Measurements from ENCODE around the gene NFATC3. TPM values are rescaled to one million over a fixed set of nuclear protein-coding genes. Genes with fewer than 3 reads are reported as not detected.
A peak's percentile ranks its signal among the peaks of the same experiment; 100 is the strongest.

Gene NFATC3
- total RNA-seq, 3 donors from 2014 or later, result 64.8 to 72.3 (median 65.3) TPM

DNA sequence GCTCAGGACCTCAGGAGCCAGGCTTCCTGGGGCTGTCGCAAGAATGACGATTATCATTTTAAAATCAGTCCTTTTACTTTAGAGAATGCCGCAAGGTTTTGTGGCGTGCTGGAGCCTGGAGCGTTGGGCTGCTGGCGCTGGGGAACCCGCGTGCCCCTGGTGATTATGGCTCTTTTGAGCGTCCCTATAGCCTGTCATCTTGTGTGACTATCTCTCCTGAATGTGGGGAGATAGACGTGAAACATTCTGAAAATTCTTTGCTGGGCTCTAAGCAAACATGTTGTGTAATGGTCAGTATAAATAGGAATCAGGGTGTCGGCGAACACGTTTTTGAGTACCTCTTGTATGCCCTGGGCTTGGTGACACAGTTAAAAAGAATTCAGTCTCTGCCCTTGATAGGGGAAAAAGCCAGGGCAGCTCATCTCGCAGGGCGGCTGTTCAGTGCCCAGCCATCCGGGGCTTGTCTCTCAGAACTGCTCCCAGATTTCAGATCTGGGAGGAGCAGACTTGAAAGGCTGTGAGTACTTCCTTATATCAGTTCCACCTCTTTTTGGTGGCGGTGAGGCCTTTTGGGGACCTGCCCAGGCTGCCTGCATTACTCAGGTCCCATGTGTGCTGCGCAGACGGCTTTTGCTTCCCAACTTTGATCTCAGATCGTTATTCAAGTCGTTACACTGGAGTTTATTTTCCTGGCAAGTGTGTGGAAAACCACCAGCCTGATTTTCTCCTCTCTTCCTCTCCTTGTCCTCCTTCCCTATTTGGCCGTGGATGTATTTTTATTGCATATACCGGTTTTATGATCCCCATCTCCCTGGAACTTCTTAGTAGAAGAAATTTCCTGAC is 180.1 kb downstream of the NFATC3 start:
- H3K4me3 Mint-ChIP-seq, result peak overlapping the region; percentile 94
- H3K27me3 Mint-ChIP-seq (ENCODE audit: low read depth), result no peaks in the 10 kb centered on the region
- H3K9me3 Mint-ChIP-seq, result no peaks in the 10 kb centered on the region
- peak; percentile 19 to 24 for ATAC-seq
- DNase-seq, result peak; percentile 49
- H3K4me1 Mint-ChIP-seq (ENCODE audit: low read depth), result peaks cover 51% of the 10 kb centered on the region
- H3K36me3 Mint-ChIP-seq (ENCODE audit: insufficient read depth), result peaks cover 13% of the 10 kb centered on the region

DNA sequence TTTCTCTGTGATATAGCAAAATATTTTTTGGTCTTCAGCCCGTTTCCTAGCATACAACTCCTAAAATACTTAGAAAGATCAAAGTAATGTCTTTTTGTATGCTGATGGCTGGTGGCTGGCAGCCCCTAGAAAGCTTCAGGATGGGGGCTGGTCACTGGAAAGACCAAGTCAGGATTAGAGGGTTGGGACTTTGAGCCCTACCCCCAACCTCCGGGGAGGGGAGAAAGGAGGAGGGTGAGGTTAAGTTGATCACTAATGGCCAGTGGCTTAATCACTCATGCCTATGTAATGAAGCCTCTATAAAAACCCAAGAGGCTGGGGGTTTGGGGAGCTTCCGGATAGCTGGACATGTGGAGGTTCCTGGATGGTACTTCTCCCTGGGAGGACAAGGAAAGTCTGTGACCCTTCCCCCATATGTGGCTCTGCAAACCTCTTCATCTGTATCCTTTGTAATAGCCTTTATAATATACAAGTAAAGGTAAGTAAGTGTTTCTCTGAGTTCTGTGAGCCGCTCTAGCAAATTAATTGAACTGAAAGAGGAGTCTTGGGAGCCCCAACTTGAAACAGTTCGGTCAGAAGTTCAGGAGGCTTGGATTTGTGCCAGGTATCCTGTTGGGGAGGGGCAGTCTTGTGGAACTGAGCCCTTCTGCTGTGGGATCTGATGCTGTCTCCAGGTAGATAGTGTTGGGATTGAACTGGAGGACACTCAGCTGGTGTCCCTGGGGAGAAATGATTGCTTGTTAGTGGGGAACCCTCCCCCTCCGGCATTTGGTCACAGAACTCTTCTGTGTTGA is 182.6 kb downstream of the NFATC3 start:
- peaks cover 69% of the 10 kb centered on the region for H3K4me1 Mint-ChIP-seq (ENCODE audit: low read depth)
- no peak for DNase-seq
- peak overlapping the region; percentile 43 for H3K4me3 Mint-ChIP-seq
- H3K27me3 Mint-ChIP-seq (ENCODE audit: low read depth), result no peaks in the 10 kb centered on the region
- H3K36me3 Mint-ChIP-seq (ENCODE audit: insufficient read depth), result peaks cover 19% of the 10 kb centered on the region
- ATAC-seq, result no peak
- no peaks in the 10 kb centered on the region for H3K9me3 Mint-ChIP-seq

DNA sequence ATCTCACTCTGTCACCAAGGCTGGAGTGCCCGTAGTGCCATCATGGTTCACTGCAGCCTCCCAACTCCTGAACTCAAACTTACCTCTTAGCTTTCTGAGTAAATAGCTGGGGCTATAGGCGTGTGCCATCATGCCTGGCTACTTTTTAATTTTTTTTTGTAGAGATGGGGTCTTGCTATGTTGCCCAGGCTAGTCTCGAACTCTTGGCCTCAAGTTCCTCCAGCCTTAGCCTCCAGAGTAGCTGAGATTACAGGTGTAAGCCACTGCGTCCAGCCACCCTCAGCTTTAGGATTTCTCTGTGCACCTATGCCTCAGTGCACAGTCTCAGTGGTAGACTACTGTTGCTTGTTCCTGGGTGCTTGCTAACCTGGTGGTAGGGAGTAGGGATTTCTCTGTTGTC is 184.6 kb downstream of the NFATC3 start:
- Mint-ChIP-seq H3K27me3 (ENCODE audit: low read depth) (no peaks in the 10 kb centered on the region), H3K9me3 (no peaks in the 10 kb centered on the region), H3K36me3 (ENCODE audit: insufficient read depth) (peaks cover 35% of the 10 kb centered on the region)

DNA sequence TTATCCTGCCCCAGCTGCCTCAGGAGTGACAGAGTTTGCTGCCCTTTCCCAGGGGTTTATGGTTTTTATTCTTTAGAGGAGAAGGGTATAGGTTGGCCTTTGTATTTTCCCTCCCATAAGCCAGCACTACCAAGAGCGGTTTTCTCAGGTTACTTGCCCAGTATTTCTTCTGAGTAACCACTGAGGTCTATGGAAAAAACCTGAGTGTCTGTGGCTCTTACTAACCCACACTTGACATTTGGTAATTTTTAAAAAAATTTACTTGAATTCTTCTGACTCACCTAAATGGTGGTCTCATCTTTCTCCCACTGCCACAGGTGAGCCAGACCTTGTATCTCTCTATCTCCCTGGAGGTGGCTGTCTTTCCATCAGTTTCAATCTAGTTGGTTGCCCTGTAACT is 185.2 kb downstream of the NFATC3 start:
- Mint-ChIP-seq H3K36me3 (ENCODE audit: insufficient read depth) (peaks cover 35% of the 10 kb centered on the region), H3K27me3 (ENCODE audit: low read depth) (no peaks in the 10 kb centered on the region), H3K9me3 (no peaks in the 10 kb centered on the region), H3K4me3 (peak overlapping the region; percentile 4), H3K4me1 (ENCODE audit: low read depth) (peaks cover 83% of the 10 kb centered on the region)
- DNase-seq, result no peak
- ATAC-seq, result peak; percentile 64 to 70

More for the DNA sequence above, 184.6 kb downstream of the NFATC3 start:
- ATAC-seq (no peak), DNase-seq (no peak)
- peak overlapping the region; percentile 4 for H3K4me3 Mint-ChIP-seq
- H3K4me1 Mint-ChIP-seq (ENCODE audit: low read depth), result peaks cover 78% of the 10 kb centered on the region

DNA sequence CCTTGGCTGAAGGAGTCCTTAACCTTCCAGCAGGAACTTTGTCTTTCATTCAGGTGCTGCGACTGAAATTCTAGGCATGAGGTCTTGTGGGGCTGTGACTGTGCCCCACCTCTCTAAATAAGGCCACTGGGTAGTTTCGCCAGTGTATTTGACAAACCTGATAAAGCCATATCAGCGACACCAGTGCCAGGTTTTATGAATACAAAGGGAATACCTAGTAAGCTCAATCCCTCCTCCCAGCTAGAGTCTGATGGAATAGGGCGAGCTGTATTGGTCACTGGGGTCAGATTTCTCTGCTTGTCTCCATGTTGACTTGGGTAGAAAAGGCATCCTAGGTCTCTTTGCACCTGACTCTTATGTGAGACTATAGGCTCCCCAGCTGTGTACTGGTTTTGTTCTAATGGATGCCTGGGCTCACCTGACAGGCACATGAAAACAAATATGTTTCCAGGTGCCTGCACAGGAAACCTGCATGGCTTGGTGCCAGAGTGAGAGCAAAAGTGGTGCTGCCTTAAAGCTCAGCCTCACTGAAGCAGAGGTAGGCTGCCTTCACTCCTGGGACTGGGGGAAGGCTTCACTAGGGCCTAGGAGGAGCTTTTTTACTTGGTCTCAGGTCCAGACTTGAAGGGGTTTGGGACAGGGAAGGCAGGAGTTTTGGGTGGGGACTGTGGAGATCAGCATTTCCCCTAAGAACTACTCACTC is 187.5 kb downstream of the NFATC3 start:
- Mint-ChIP-seq H3K4me3 (peak overlapping the region; percentile 41), H3K27me3 (ENCODE audit: low read depth) (no peaks in the 10 kb centered on the region), H3K9me3 (no peaks in the 10 kb centered on the region), H3K36me3 (ENCODE audit: insufficient read depth) (peaks cover 34% of the 10 kb centered on the region), H3K4me1 (ENCODE audit: low read depth) (peaks cover 86% of the 10 kb centered on the region)
- DNase-seq (peak; percentile 32), ATAC-seq (peak; percentile 10 to 11)

DNA sequence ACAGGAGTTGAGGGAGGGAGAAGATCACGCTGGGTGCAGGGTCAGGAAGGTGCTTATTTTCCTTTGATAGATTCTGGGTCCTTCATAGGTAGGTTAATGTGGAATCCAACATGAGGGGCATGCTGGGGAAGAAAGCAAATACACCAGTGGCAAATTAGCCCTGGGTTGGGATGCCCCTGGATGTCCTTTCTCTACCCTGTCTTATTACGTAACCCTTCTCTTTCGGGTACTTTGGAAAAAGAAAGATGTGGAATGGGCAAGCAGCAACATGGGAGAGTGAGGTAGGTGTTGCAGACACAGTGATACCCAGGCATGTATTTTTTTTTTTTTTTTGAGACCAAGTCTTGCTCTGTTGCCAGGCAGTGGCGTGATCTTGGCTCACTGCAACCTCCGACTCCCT is 188.3 kb downstream of the NFATC3 start:
- peaks cover 30% of the 10 kb centered on the region for H3K36me3 Mint-ChIP-seq (ENCODE audit: insufficient read depth)
- no peaks in the 10 kb centered on the region for H3K27me3 Mint-ChIP-seq (ENCODE audit: low read depth)
- no peak for ATAC-seq
- peak overlapping the region; percentile 41 for H3K4me3 Mint-ChIP-seq
- DNase-seq, result no peak
- H3K4me1 Mint-ChIP-seq (ENCODE audit: low read depth), result peaks cover 78% of the 10 kb centered on the region
- no peaks in the 10 kb centered on the region for H3K9me3 Mint-ChIP-seq

DNA sequence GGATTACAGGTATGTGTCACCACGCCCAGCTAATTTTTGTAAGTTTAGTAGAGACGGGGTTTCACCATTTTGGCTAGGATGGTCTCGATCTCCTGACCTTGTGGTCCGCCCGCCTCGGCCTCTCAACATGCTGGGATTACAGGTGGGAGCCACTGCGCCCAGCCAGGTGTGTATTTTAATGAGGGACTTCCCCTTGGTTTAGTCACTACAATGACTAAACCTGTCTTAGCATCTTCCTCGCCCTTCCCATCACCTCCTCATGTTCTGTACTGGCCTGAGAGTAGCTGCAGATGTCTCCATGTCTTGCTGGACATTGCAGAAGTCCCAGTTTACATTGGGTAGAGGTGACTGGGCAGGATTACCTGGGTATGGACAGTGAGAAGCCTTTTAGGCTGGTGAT is 188.7 kb downstream of the NFATC3 start:
- H3K9me3 Mint-ChIP-seq, result no peaks in the 10 kb centered on the region
- peaks cover 30% of the 10 kb centered on the region for H3K36me3 Mint-ChIP-seq (ENCODE audit: insufficient read depth)
- peak overlapping the region; percentile 56 for H3K4me3 Mint-ChIP-seq
- DNase-seq (no peak), ATAC-seq (peak in 1 of 2 donors; percentile 26)
- H3K27me3 Mint-ChIP-seq (ENCODE audit: low read depth), result no peaks in the 10 kb centered on the region
- peaks cover 77% of the 10 kb centered on the region for H3K4me1 Mint-ChIP-seq (ENCODE audit: low read depth)

DNA sequence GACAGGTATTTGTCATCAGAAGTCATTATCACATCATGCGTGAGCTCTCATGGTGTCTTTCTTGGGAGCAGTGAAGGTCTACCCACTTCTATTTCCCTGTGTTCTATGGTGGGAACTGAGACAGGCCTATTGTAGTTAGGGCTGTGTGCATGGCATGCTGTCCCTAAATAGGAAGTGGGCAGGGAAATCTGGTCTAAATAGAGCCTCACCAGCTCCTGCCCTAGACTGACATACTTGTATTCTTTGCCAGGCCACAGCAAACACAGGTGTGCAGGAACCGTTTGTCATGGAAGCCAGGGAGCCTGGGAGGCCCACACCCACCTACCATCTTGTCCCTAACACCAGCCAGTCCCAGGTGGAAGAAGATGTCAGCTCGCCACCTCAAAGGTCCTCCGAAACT is 189.3 kb downstream of the NFATC3 start:
- no peaks in the 10 kb centered on the region for H3K27me3 Mint-ChIP-seq (ENCODE audit: low read depth)
- DNase-seq (no peak), ATAC-seq (no peak)
- no peak overlapping the region for H3K4me3 Mint-ChIP-seq
- H3K36me3 Mint-ChIP-seq (ENCODE audit: insufficient read depth), result peaks cover 27% of the 10 kb centered on the region
- H3K9me3 Mint-ChIP-seq, result no peaks in the 10 kb centered on the region
- H3K4me1 Mint-ChIP-seq (ENCODE audit: low read depth), result peaks cover 74% of the 10 kb centered on the region

DNA sequence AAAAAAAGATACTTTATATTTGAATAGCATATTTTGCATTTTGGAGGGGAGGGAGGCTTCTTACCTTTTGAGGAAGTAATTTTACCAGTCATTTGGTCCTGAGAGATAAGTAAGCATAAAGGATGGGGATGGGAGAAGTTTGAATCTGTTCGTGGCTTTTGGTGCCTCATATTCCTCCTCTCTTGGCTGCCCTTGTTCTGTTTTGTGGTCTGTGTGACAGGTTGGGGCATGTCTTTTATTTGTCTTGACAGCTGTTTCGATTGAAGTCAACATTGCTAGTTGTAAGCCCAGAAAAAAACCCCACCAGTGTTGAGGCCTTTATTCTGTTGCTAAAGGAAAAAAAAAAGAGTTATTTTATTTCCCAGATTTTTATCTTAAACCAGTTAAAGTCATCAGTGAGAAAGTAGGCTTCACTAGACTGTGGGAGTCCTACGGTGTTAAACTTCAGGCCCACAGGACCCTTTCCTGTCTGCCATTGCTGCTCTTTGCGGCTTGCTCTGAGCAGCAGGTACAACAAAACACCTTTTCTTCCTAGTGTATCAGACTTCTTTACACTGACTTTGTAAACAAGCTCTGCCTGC is 190.5 kb downstream of the NFATC3 start:
- Mint-ChIP-seq H3K27me3 (ENCODE audit: low read depth) (no peaks in the 10 kb centered on the region), H3K4me3 (peak overlapping the region; percentile 43), H3K36me3 (ENCODE audit: insufficient read depth) (peaks cover 31% of the 10 kb centered on the region), H3K4me1 (ENCODE audit: low read depth) (peaks cover 72% of the 10 kb centered on the region), H3K9me3 (no peaks in the 10 kb centered on the region)
- peak; percentile 27 for DNase-seq
- peak; percentile 69 to 77 for ATAC-seq

DNA sequence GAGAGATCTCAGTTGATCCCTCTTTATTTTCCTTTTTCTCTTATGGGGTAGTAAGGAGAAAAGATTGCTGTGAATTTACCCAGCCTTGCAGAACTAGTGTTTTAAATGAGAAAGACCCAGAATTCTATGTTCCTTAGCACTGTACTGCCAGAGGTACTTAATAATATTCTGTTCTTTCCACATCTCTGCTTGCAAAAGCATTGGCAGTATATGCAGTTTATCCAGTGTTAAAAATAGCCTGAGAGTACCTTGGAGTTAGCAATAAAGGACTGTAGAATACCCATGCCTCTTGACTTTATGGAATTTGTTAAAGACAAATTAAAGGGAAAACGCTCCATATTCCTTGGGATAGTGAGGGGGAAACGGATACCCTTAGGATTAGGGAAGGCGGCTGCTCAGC is 191.1 kb downstream of the NFATC3 start:
- Mint-ChIP-seq H3K36me3 (ENCODE audit: insufficient read depth) (peaks cover 33% of the 10 kb centered on the region), H3K27me3 (ENCODE audit: low read depth) (no peaks in the 10 kb centered on the region), H3K4me1 (ENCODE audit: low read depth) (peaks cover 73% of the 10 kb centered on the region), H3K4me3 (peak overlapping the region; percentile 43), H3K9me3 (no peaks in the 10 kb centered on the region)
- no peak for ATAC-seq
- DNase-seq, result no peak

Other genes starting within 250 kb of the NFATC3 start
- 10 to 100 TPM; 42.1 to 51.4 (median 43.1) TPM for gene THAP11, start 243.1 kb upstream of the NFATC3 start, total RNA-seq
- gene NUTF2, start 238.4 kb upstream of the NFATC3 start, total RNA-seq, result 100 to 1,000 TPM; 170 to 182 (median 182) TPM
- 10 to 100 TPM; 40.4 to 52.0 (median 46.3) TPM for gene CENPT, start 237.7 kb upstream of the NFATC3 start, total RNA-seq
- 100 to 1,000 TPM; 114 to 124 (median 120) TPM for gene EDC4, start 212.3 kb upstream of the NFATC3 start, total RNA-seq
- not detected for gene NRN1L, start 200.5 kb upstream of the NFATC3 start, total RNA-seq
- 10 to 100 TPM; 10.4 to 14.6 (median 10.9) TPM for gene PSKH1, start 192.1 kb upstream of the NFATC3 start, total RNA-seq
- gene CTRL, start 153.5 kb upstream of the NFATC3 start, total RNA-seq, result 10 to 100 TPM in 1 of 3 donors, 1 to 10 TPM in 2; 7.8 to 10.4 (median 8.8) TPM
- 100 to 1,000 TPM; 223 to 262 (median 249) TPM for gene PSMB10, start 148.5 kb upstream of the NFATC3 start, total RNA-seq
- gene LCAT, start 141.2 kb upstream of the NFATC3 start, total RNA-seq, result 1 to 10 TPM; 8.0 to 9.1 (median 8.1) TPM
- gene SLC12A4, start 116.7 kb upstream of the NFATC3 start, total RNA-seq, result 10 to 100 TPM; 18.5 to 20.5 (median 19.6) TPM
- gene DPEP3, start 104.9 kb upstream of the NFATC3 start, total RNA-seq, result under 1 TPM in 2 of 3 donors, not detected in 1; 0.11 to 0.33 TPM
- gene DPEP2, start 85.9 kb upstream of the NFATC3 start, total RNA-seq, result under 1 TPM; 0.47 to 0.81 (median 0.71) TPM
- not detected for gene DPEP2NB, start 69.5 kb upstream of the NFATC3 start, total RNA-seq
- gene DDX28, start 62.1 kb upstream of the NFATC3 start, total RNA-seq, result 10 to 100 TPM; 34.9 to 40.3 (median 39.1) TPM
- gene DUS2, start 62.1 kb upstream of the NFATC3 start, total RNA-seq, result 10 to 100 TPM; 35.9 to 37.4 (median 37.1) TPM
- gene ESRP2, start 150.8 kb downstream of the NFATC3 start, total RNA-seq, result 1 to 10 TPM in 1 of 3 donors, under 1 TPM in 2; 0.53 to 1.3 (median 0.68) TPM
- gene PLA2G15, start 160.0 kb downstream of the NFATC3 start, total RNA-seq, result 10 to 100 TPM in 1 of 3 donors, 1 to 10 TPM in 2; 7.4 to 11.0 (median 7.9) TPM
- 100 to 1,000 TPM in 2 of 3 donors, 10 to 100 TPM in 1; 91.3 to 103 (median 103) TPM for gene SLC7A6, start 179.2 kb downstream of the NFATC3 start, total RNA-seq
- gene SLC7A6OS, start 225.6 kb downstream of the NFATC3 start, total RNA-seq, result 10 to 100 TPM; 19.0 to 27.6 (median 21.5) TPM
- gene PRMT7, start 225.6 kb downstream of the NFATC3 start, total RNA-seq, result 10 to 100 TPM; 60.3 to 66.8 (median 63.0) TPM